CD4-positive, alpha-beta T cell (primary cell): ENCODE results near the gene EML6. TPM values are rescaled to one million over a fixed set of nuclear protein-coding genes. Genes with fewer than 3 reads are reported as not detected.

Source experiments
- ATAC-seq: fragments of 200-7000 bp; cut with Tn5 transposase; one replicate; pipeline ENCODE4 v1.10.0; 2022; ENCODE audit warnings: mild to moderate bottlenecking; ENCODE audit not compliant: poor library complexity
- CTCF ChIA-PET: fragments of 350-600 bp; sonication (Branson Sonifier 250); formaldehyde crosslinking; loops from one replicate; lab custom pipeline; 2021; ENCODE audit warnings: antibody characterized with exemption, inconsistent platforms; lab: Charles Lee
- POLR2A ChIA-PET: fragments of 350-600 bp; sonication (Branson Sonifier 250); formaldehyde crosslinking; loops from one replicate; lab custom pipeline; 2021; ENCODE audit warnings: antibody characterized with exemption, inconsistent platforms; lab: Charles Lee
- DNase-seq, 14 experiments: peaks; one replicate each; pipeline ENCODE4 v3.0.0-alpha.2; 2013 to 2020; ENCODE audit warnings: mixed read lengths in 2 of 14
- H3K27ac ChIP-seq, 2 donors: one replicate each; pipeline versions ENCODE4 v1.5.1 to v1.7.0; 2013; ENCODE audit warnings: low read length in 2 of 2, low read depth in 1 of 2, mild to moderate bottlenecking in 1 of 2
- H3K27me3 ChIP-seq, 2 experiments: 1 replicate in 1 of 2; 2 replicates in 1 of 2; pipeline versions ENCODE4 v1.6.1 to v1.7.0; 2013; ENCODE audit warnings: low read length in 2 of 2, control low read depth in 1 of 2, mild to moderate bottlenecking in 1 of 2, moderate library complexity in 1 of 2; ENCODE audit not compliant: insufficient read depth in 2 of 2, control insufficient read depth in 1 of 2
- H3K36me3 ChIP-seq: one replicate; pipeline ENCODE4 v1.6.1; 2013; ENCODE audit warnings: low read length, control low read depth; ENCODE audit not compliant: insufficient read depth
- H3K4me1 ChIP-seq: one replicate; pipeline ENCODE4 v1.6.1; 2013; ENCODE audit warnings: low read length, control low read depth; ENCODE audit not compliant: insufficient read depth
- H3K4me3 ChIP-seq: one replicate; pipeline ENCODE4 v1.5.1; 2013; ENCODE audit warnings: mild to moderate bottlenecking, low read length, moderate library complexity
- H3K9me3 ChIP-seq, 2 experiments: 1 replicate in 1 of 2; 2 replicates in 1 of 2; pipeline versions ENCODE4 v1.6.1 to v1.7.0; 2013; ENCODE audit warnings: low read length in 2 of 2, mild to moderate bottlenecking in 2 of 2, control low read depth in 1 of 2, moderate library complexity in 1 of 2; ENCODE audit not compliant: control insufficient read depth in 1 of 2, insufficient read depth in 1 of 2
- H3K27ac Mint-ChIP-seq: one replicate; pipeline ENCODE4 v1.8.0; 2020; ENCODE audit warnings: mixed read lengths
- H3K27me3 Mint-ChIP-seq: one replicate; pipeline ENCODE4 v1.8.0; 2021; ENCODE audit warnings: mixed read lengths
- H3K36me3 Mint-ChIP-seq: one replicate; pipeline ENCODE4 v1.8.0; 2021; ENCODE audit warnings: low read depth, mixed read lengths
- H3K4me1 Mint-ChIP-seq: one replicate; pipeline ENCODE4 v1.8.0; 2021; ENCODE audit warnings: low read depth, mixed read lengths
- H3K4me3 Mint-ChIP-seq: one replicate; pipeline ENCODE4 v1.8.0; 2020; ENCODE audit warnings: mild to moderate bottlenecking, mixed read lengths
- H3K9me3 Mint-ChIP-seq: one replicate; pipeline ENCODE4 v1.8.0; 2020; ENCODE audit warnings: mixed read lengths
- CTCF ChIP-seq: fragments of 200-600 bp; IDR thresholded peaks from one replicate; pipeline ENCODE4 v1.8.0; 2022; ENCODE audit warnings: antibody characterized with exemption, mild to moderate bottlenecking
- intact Hi-C, 2 experiments: fragments of 100-400 bp; cut with DNase I in 1 of 2; cut with micrococcal nuclease in 1 of 2; formaldehyde crosslinking; loops; one replicate each; pipeline versions ENCODE4 v1.15.1 to v1.9.0; 2023 to 2025; cut with DNase I, micrococcal nuclease
- total RNA-seq, 174 experiments: library from RNA in 2 of 174; stranded (reverse) in 2 of 174; gene quantifications; one replicate each; pipeline ENCODE4 v1.2.3 and lab custom pipeline; 2021 to 2026

The EML6 gene
- total RNA-seq, 2 experiments from 2014 or later = 0.22 to 0.34 TPM

- no peak for DNase-seq
- ChIA-PET POLR2A (no interaction called here), CTCF (no interaction called here)
- H3K27ac Mint-ChIP-seq = no peak overlapping the region
- H3K4me1 Mint-ChIP-seq = no peaks in the 10 kb centered on the region
- peaks cover 23% of the 10 kb centered on the region for H3K27me3 Mint-ChIP-seq
- Histone ChIP-seq H3K4me1 (no peaks in the 10 kb centered on the region), H3K27ac (no peak overlapping the region), H3K4me3 (no peak overlapping the region), H3K36me3 (no peaks in the 10 kb centered on the region), H3K27me3 (no peaks in the 10 kb centered on the region), H3K9me3 (peaks cover 0 to 4% of the 10 kb centered on the region in 2 experiments)
- intact Hi-C loops = no loop called here
- no peak for TF ChIP-seq CTCF
- no peaks in the 10 kb centered on the region for H3K9me3 Mint-ChIP-seq
- no peaks in the 10 kb centered on the region for H3K36me3 Mint-ChIP-seq
- H3K4me3 Mint-ChIP-seq = no peak overlapping the region
- no peak for ATAC-seq
Measured at GRCh38 chr2:54925022-54925421, 201.6 kb downstream of the EML6 start.

GRCh38 chr2:54927085-54927750 is 203.8 kb downstream of the EML6 start:
- no peak for DNase-seq
- Histone ChIP-seq H3K4me1 (no peaks in the 10 kb centered on the region), H3K36me3 (no peaks in the 10 kb centered on the region), H3K27ac (no peak overlapping the region), H3K4me3 (no peak overlapping the region), H3K9me3 (peaks cover 0 to 4% of the 10 kb centered on the region in 2 experiments), H3K27me3 (no peaks in the 10 kb centered on the region)
- H3K9me3 Mint-ChIP-seq = no peaks in the 10 kb centered on the region
- peaks cover 23% of the 10 kb centered on the region for H3K27me3 Mint-ChIP-seq
- H3K27ac Mint-ChIP-seq = no peak overlapping the region
- H3K4me1 Mint-ChIP-seq = no peaks in the 10 kb centered on the region
- H3K4me3 Mint-ChIP-seq = no peak overlapping the region
- intact Hi-C loops = no loop called here
- POLR2A ChIA-PET = no interaction called here
- H3K36me3 Mint-ChIP-seq = no peaks in the 10 kb centered on the region
- CTCF ChIA-PET = no interaction called here
- ATAC-seq = no peak
- TF ChIP-seq CTCF = no peak

GRCh38 chr2:54927751-54928615 is 204.5 kb downstream of the EML6 start:
- ChIA-PET CTCF (no interaction called here), POLR2A (no interaction called here)
- H3K27me3 Mint-ChIP-seq = peaks cover 23% of the 10 kb centered on the region

More at GRCh38 chr2:54927751-54928615, 204.5 kb downstream of the EML6 start:
- no peaks in the 10 kb centered on the region for H3K4me1 Mint-ChIP-seq
- Histone ChIP-seq H3K36me3 (no peaks in the 10 kb centered on the region), H3K4me3 (no peak overlapping the region), H3K27ac (no peak overlapping the region), H3K4me1 (no peaks in the 10 kb centered on the region), H3K27me3 (no peaks in the 10 kb centered on the region), H3K9me3 (peaks cover 0 to 4% of the 10 kb centered on the region in 2 experiments)
- intact Hi-C loops = no loop called here
- no peaks in the 10 kb centered on the region for H3K9me3 Mint-ChIP-seq
- no peak overlapping the region for H3K4me3 Mint-ChIP-seq
- H3K36me3 Mint-ChIP-seq = no peaks in the 10 kb centered on the region
- no peak for ATAC-seq
- H3K27ac Mint-ChIP-seq = no peak overlapping the region
- no peak for TF ChIP-seq CTCF
- DNase-seq = no peak
